Activated B cell treated with CpG ODN at 0.5 μM for 24 hours (primary cell): ENCODE data around the gene KLF11. TPM values are rescaled to one million over a fixed set of nuclear protein-coding genes. Genes with fewer than 3 reads are reported as not detected.

Experiments
- ATAC-seq: fragments of 200-7000 bp; cut with Tn5 transposase; one replicate; pipeline ENCODE4 v1.10.0; 2021; ENCODE audit warnings: low read depth, mild to moderate bottlenecking, moderate library complexity
- CTCF ChIA-PET: fragments of 350-600 bp; sonication (Branson Sonifier 250); formaldehyde crosslinking; loops from one replicate; lab custom pipeline; 2021; ENCODE audit warnings: antibody characterized with exemption; lab: Charles Lee
- POLR2A ChIA-PET: fragments of 350-600 bp; sonication (Branson Sonifier 250); formaldehyde crosslinking; loops from one replicate; lab custom pipeline; 2021; ENCODE audit warnings: antibody characterized with exemption; lab: Charles Lee
- DNase-seq: peaks from one replicate; pipeline ENCODE4 v3.0.0; 2022
- H3K27ac Mint-ChIP-seq: one replicate; pipeline ENCODE4 v1.8.0; 2020; ENCODE audit warnings: mixed read lengths
- H3K27me3 Mint-ChIP-seq: one replicate; pipeline ENCODE4 v1.8.0; 2021; ENCODE audit warnings: mixed read lengths
- H3K36me3 Mint-ChIP-seq: one replicate; pipeline ENCODE4 v1.8.0; 2021; ENCODE audit warnings: low read depth, mixed read lengths
- H3K4me1 Mint-ChIP-seq: one replicate; pipeline ENCODE4 v1.8.0; 2021; ENCODE audit warnings: mixed read lengths
- H3K4me3 Mint-ChIP-seq: one replicate; pipeline ENCODE4 v1.8.0; 2020; ENCODE audit warnings: mild to moderate bottlenecking, mixed read lengths
- H3K9me3 Mint-ChIP-seq: one replicate; pipeline ENCODE4 v1.8.0; 2020; ENCODE audit warnings: mixed read lengths
- intact Hi-C: fragments of 100-400 bp; cut with micrococcal nuclease; formaldehyde crosslinking; loops from one replicate; pipeline ENCODE4 v1.15.1; 2024
- total RNA-seq: library from RNA; stranded (reverse); gene quantifications from 2 replicates; pipeline ENCODE4 v1.2.3, GENCODE V29; 2022
- TF ChIP-seq, protein P1 (sequence below): fragments of 200-600 bp; IDR thresholded peaks from one replicate; pipeline ENCODE4 v1.8.0; 2022; ENCODE audit warnings: antibody characterized with exemption, mild to moderate bottlenecking

Gene KLF11
- total RNA-seq, 1 donor from 2014 or later: 10.2 TPM

DNA sequence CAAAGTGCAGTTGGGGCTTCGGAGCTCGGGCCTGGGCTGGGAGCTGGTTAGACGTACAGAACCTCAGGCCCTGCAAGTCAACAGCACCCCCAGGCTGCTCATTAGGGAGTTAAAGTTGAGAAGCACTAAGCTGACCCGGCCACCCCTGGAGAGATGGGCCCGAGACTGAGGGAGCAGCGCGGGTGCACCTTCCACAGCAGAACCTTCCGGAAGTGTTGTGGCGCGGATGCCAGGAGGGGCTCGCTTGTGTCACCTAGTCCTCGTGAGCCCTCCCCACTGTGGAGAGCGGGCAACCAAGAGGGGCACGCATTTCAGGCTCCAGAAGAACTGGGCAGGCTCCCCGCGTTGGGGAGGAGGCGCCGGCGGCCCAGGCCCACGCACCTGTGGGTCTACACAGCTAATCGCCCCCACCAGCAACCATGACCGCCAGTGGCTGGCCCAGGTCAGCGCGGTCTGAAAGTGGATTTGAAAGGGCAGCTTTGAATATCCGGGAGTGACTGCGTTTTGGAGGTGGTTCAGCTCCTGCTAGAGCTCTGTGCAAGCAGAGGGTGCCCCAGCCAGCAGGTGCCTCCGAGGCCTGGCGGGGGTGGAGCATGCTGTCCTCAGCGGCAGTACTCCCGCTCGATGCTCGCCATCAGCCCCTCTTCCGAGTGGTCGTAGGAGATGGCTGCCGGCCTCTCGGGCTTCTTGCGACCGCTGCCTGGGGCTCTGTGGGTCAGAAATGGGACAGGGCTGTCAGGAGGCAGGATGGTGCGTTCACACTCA lies 15.1 kb downstream of the KLF11 start:
- Mint-ChIP-seq H3K9me3 (no peaks in the 10 kb centered on the region), H3K36me3 (peaks cover 23% of the 10 kb centered on the region), H3K27ac (no peak overlapping the region), H3K4me3 (no peak overlapping the region), H3K4me1 (peaks cover 4% of the 10 kb centered on the region), H3K27me3 (peaks cover 3% of the 10 kb centered on the region)
- ChIA-PET POLR2A (no interaction called here), CTCF (interaction anchor here (1.8 to 1.9 kb wide), 2 partner anchors 14 to 75 kb away, joined by 7 to 10 read pairs; no protein-coding TSS in a partner anchor)
- TF ChIP-seq, protein P1, sequence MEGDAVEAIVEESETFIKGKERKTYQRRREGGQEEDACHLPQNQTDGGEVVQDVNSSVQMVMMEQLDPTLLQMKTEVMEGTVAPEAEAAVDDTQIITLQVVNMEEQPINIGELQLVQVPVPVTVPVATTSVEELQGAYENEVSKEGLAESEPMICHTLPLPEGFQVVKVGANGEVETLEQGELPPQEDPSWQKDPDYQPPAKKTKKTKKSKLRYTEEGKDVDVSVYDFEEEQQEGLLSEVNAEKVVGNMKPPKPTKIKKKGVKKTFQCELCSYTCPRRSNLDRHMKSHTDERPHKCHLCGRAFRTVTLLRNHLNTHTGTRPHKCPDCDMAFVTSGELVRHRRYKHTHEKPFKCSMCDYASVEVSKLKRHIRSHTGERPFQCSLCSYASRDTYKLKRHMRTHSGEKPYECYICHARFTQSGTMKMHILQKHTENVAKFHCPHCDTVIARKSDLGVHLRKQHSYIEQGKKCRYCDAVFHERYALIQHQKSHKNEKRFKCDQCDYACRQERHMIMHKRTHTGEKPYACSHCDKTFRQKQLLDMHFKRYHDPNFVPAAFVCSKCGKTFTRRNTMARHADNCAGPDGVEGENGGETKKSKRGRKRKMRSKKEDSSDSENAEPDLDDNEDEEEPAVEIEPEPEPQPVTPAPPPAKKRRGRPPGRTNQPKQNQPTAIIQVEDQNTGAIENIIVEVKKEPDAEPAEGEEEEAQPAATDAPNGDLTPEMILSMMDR: no peak
- DNase-seq: no peak
- no peak for ATAC-seq
- intact Hi-C loops: no loop called here

DNA sequence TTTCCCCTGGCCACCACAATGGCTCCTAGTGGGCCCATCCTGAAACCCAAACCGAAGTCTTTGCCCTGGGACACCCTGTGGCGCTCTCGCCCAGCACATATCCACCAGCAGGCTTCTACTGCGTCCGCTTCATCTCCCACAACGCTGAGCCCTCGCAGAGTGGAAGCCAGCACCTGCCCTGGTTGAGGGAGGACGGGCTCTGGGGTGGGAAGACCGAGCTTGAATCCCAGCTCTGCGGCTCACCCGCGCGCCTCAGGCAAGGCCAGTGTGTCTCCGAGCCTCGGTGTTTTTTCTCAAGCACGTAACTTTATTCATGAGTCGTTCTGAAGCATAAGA lies 15.6 kb downstream of the KLF11 start:
- Mint-ChIP-seq H3K36me3 (peaks cover 17% of the 10 kb centered on the region), H3K4me3 (no peak overlapping the region), H3K27me3 (peaks cover 3% of the 10 kb centered on the region), H3K9me3 (no peaks in the 10 kb centered on the region), H3K4me1 (peaks cover 4% of the 10 kb centered on the region), H3K27ac (no peak overlapping the region)
- TF ChIP-seq, protein P1: no peak
- intact Hi-C loops: no loop called here
- ATAC-seq (no peak), DNase-seq (no peak)
- ChIA-PET CTCF (no interaction called here), POLR2A (no interaction called here)

DNA sequence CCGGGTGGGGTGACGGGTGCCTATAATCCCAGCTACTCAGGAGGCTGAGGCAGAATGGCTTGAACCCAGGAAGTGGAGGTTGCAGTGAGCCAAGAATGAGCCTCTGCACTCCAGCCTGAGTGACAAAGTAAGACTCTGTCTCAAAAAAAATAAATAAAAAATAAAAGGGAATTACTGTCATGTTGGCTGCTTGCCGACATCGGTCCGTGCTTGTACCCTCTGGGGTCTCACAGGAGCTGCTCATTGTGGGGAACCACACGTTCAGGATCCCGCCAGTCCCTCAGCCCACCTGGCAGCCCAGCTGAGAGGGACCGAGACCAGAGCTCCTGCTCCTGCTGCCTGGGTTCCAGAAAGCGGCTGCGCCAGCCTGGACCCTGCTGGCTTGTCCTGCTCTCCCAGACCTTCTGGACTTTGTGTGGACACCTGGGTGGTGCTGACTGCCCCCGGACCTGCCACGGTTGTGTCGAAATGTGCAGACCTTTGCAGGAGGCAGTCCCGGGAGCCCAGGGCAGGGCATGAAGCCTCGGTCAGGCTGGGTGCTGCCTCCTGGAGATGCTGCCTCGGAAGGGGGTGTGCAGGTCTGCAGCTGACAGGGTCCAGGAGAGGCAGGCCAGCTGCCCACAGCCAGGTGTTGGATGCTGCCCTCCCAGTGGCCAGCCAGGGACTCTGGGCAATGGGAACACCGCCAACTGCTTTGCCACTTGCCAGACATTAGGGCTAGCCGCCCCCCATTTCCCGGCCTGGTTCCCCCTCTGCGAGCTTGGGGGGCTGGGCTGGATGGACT lies 16.4 kb downstream of the KLF11 start:
- Mint-ChIP-seq H3K27me3 (peaks cover 3% of the 10 kb centered on the region), H3K4me3 (no peak overlapping the region), H3K9me3 (no peaks in the 10 kb centered on the region), H3K4me1 (peaks cover 4% of the 10 kb centered on the region), H3K36me3 (peaks cover 9% of the 10 kb centered on the region), H3K27ac (no peak overlapping the region)
- POLR2A ChIA-PET: no interaction called here
- no peak for ATAC-seq
- DNase-seq: no peak
- TF ChIP-seq, protein P1: no peak
- CTCF ChIA-PET: no interaction called here
- intact Hi-C loops: no loop called here

DNA sequence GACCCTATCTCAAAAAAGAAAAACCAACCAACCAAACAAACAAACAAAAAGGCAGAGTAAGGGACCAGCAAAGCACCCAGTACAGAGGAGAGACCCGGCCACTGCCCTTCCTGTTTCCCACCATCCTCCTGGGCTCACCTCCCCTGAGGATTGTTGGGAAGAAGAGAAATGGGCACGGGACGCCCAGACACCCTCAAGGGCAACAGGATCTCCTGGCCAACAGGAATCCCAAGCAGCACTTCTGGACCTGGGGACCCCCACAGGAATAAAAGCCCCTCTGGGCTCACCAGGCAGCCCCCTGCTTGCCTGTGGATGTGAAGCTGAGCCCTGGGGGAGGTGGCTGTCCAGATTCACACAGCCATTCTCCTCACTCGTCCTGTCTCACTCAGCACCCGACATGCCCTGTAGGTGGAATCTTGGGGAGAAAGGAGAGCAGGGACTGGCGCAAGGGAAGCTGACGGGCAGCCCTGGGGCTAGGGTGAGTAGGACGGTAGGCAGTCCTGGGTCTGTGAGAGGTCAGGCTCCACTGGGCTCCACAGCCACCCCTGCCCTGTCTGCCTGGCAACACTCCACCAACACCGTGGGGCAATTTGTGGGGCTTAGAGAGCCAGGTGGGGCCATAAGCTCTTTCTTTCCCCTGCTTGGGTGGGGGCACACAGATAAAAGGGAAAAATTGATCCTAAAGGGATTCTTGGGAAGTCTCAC lies 18.0 kb downstream of the KLF11 start:
- Mint-ChIP-seq H3K4me3 (no peak overlapping the region), H3K9me3 (no peaks in the 10 kb centered on the region), H3K36me3 (no peaks in the 10 kb centered on the region), H3K27me3 (peaks cover 11% of the 10 kb centered on the region), H3K4me1 (peaks cover 4% of the 10 kb centered on the region), H3K27ac (no peak overlapping the region)
- DNase-seq (no peak), ATAC-seq (no peak)
- ChIA-PET CTCF (no interaction called here), POLR2A (interaction anchor here (0.7 kb wide), 1 partner anchor 519 kb away, joined by 4 read pairs; no protein-coding TSS in a partner anchor)
- intact Hi-C loops: no loop called here
- TF ChIP-seq, protein P1: no peak

DNA sequence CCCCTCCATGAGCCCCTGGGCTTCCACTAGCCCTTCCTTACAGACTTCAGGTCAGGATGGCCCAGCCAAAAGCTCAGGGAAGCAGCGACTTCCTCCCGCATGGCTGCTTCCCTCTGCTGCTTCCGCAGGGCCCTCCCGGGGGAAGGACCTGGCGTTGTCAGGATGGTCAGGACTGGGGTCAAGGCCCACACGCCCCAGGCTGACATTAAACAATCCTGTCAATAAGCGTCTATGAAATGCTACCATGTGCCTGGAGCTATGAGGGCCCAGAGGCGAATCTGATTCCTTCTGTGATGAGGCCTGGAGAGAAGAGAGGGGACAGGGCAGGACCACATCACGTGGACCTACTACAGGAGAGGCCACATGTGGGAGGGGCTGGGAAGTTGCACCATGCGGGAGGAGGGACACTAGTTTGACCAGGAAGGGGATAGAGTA lies 19.6 kb downstream of the KLF11 start:
- no peak for ATAC-seq
- TF ChIP-seq, protein P1: no peak
- Mint-ChIP-seq H3K27ac (no peak overlapping the region), H3K36me3 (no peaks in the 10 kb centered on the region), H3K9me3 (peaks cover 3% of the 10 kb centered on the region), H3K4me3 (no peak overlapping the region), H3K27me3 (peaks cover 8% of the 10 kb centered on the region), H3K4me1 (no peaks in the 10 kb centered on the region)
- POLR2A ChIA-PET: no interaction called here
- intact Hi-C loops: no loop called here
- no peak for DNase-seq
- CTCF ChIA-PET: no interaction called here
